Uterus (tissue), 2 donors: Measurements from ENCODE around the gene NAV2.

Source experiments
- POLR2A ChIP-seq, 2 donors: fragments of 450-650 bp; IDR thresholded peaks; one replicate each; pipeline ENCODE4 v1.6.1; 2016; ENCODE audit warnings: antibody characterized with exemption in 2 of 2, mild to moderate bottlenecking in 1 of 2, moderate library complexity in 1 of 2
- TF ChIP-seq, protein P1 (sequence below), 4 experiments: fragments of 200-600 bp in 2 of 4; fragments of 450-650 bp in 2 of 4; sonication (generic) in 2 of 4; IDR thresholded peaks; one replicate each; pipeline ENCODE4 v1.5.1; 2016 to 2019; ENCODE audit warnings: antibody characterized with exemption in 4 of 4, mild to moderate bottlenecking in 2 of 4, moderate library complexity in 1 of 4

DNA sequence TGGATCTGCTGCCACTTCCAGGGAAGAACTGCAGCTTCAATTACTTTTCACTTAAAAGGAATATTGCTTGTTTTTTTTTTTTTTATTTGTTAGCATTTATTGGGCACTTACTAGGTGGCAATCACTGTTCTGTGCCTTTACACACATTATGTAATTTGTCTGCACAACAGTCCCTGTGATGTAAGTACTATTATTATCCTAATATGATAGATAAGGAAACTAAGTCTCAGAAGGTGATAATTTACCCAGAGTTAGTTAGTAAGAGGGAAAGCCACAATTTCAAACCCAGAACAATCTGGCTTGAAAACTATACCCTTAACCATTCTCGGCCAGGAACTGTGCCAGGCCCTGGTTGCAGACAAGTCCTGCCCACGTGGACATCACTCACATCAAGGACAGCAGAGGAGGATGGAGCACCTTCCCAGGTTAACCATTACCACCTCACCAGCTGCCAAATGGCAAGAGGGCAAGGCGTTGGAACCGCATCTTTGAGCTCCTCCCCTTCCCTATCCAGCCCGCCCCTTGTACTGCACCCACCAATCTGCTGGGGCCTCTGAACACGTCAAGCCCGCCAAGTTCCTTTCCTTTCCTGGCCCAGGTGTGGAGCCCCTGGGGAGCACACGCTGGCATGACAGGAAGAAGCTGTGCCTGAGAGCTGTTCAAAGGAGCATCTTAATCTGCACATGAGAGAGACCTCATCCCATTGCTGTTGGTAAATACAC, 78.4 kb downstream of the NAV2 start:
- no peak for TF ChIP-seq POLR2A (IDR thresholded peaks at IDR 0.05)
- TF ChIP-seq, protein P1, sequence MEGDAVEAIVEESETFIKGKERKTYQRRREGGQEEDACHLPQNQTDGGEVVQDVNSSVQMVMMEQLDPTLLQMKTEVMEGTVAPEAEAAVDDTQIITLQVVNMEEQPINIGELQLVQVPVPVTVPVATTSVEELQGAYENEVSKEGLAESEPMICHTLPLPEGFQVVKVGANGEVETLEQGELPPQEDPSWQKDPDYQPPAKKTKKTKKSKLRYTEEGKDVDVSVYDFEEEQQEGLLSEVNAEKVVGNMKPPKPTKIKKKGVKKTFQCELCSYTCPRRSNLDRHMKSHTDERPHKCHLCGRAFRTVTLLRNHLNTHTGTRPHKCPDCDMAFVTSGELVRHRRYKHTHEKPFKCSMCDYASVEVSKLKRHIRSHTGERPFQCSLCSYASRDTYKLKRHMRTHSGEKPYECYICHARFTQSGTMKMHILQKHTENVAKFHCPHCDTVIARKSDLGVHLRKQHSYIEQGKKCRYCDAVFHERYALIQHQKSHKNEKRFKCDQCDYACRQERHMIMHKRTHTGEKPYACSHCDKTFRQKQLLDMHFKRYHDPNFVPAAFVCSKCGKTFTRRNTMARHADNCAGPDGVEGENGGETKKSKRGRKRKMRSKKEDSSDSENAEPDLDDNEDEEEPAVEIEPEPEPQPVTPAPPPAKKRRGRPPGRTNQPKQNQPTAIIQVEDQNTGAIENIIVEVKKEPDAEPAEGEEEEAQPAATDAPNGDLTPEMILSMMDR (IDR thresholded peaks at IDR 0.05), result no peak
